NCI-H460 (cell line): ENCODE data around the gene KCNMB2. TPM values are rescaled to one million over a fixed set of nuclear protein-coding genes. Genes with fewer than 3 reads are reported as not detected.

Experiments used
- DNase-seq: peaks from one replicate; pipeline ENCODE4 v3.0.0-alpha.2; 2016; ENCODE audit warnings: low read depth; ENCODE audit errors: extremely low read depth
- total RNA-seq: library from RNA; depleted of rRNA; stranded (reverse); fragments of >200 nt; shearing (Covaris generic); gene quantifications from 2 replicates; pipeline ENCODE4 v1.2.3, GENCODE V29; 2014

The KCNMB2 gene
- total RNA-seq, 1 experiment from 2014 or later, result 0.50 TPM

DNA sequence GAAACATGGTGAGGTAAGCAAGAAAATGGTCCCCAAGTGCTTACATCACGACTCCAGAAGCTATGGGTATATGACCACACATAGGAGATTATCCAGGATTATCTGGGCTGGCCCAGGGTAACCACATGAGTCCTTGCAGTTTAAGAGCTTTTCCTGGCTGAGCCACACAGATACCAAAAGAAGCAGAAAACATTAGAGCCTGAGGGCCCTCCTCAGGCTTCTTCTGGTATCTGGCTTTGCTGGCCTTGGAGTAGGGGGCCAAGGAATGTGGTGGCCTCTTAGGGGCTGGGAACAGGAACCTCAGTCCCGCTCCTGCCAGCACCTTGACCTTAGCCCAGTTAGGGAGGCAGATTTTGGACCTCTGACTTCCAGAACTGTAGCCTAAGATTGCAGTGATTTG lies 259.1 kb downstream of the KCNMB2 start:
- DNase-seq, result no peak

DNA sequence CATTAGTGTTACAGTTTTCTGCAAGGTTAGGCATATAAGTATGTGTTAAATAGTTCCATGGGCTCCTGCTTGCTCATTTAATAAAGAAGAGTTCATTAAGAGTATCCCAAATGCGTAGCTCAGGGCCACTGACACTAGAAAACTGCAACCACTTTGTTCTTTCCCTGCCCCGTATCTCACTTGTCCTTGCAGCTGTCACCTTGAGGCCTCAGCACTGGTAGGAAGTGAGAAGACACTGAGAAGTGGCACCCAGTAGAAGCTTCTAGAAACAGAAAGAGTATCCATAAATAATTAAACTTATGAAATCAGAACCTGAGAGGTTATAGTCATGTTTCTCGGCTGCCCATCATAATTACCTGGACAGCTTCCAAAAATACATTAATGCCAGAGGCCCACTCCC lies 266.0 kb downstream of the KCNMB2 start:
- DNase-seq, result no peak

DNA sequence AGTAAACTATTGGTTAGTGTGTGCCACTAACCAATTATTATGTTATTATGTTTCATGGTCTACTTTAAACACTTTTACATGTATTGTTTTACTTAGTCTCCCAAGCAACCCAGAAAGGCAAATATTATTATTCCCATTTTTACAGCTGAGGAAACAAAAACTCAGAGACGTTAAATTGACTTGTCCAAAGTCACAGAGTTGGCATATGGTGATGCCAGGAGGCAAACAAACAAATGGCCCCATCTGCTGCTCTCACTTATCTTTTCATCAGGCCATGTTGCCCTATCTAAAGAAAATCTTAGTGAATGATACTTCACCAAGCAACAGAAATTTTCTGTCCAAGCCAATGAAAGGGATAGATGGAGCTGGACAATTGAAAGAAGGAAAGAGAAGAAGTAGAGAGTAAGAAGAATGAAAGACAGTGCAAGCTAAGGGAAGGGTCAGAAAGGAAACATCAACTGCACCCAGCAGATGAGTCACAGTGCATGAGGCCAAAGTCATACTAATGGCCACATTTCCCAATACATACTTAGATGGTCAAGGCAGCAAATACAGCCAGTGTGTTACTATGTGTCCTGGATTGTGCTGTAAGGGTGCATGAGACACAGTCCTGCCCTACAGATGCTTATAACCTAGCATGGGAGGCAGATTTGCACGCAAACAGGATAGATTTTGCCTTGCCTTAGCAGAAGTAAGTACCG lies 266.9 kb downstream of the KCNMB2 start:
- no peak for DNase-seq

DNA sequence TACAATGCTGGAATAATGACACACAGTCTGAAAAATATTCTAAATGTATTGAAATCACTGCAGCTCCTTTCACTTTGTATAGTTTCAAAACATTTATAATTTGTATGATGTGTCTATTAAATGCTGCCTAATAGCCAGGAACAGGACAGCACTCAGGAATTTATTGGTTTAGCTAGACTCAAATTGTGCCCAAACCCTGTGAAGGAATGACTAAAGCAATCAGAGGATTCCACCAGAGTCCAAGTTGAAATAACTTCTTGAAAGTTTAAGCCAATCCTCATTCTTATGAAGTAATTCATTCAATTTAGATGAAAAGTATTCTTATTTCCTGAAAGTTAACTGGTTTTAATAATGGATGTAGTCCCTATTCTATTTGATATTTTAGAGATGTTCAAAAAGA lies 268.4 kb downstream of the KCNMB2 start:
- DNase-seq, result no peak

DNA sequence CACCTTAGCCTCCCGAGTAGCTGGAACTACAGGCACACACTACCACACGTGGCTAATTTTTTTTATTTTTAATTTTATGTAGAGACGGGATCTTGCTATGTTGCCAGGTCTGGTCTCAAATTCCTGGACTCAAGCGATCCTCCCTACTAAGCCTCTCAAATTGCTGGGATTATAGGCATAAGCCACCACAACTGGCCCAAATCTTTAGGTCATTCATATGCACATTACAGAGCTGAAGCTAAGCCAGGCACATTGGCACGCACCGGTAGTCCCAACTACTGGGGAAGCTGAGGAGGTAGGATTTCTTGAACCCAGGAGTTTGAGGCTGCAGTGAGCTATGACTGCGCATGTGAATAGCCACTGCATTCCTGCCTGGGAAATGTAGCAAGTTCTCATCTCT lies 269.5 kb downstream of the KCNMB2 start:
- no peak for DNase-seq

DNA sequence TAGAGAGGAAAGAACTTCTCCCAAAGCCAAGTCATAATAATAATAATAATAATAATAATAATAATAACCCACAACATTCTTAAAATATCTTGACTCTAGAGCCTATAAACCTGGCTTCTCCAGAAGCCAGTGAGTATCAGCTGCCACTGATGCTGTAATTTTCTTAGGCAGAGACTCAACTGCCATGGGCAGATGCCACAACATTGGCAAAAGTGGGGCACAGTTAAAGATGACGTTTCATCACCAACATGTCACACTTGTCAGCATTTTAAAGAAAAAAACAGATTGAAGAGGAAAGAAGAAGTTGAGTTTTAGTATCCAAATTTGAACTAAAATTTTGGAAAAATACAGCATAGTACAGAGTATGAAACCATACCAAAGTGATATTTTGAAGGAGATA lies 270.4 kb downstream of the KCNMB2 start:
- DNase-seq, result no peak

DNA sequence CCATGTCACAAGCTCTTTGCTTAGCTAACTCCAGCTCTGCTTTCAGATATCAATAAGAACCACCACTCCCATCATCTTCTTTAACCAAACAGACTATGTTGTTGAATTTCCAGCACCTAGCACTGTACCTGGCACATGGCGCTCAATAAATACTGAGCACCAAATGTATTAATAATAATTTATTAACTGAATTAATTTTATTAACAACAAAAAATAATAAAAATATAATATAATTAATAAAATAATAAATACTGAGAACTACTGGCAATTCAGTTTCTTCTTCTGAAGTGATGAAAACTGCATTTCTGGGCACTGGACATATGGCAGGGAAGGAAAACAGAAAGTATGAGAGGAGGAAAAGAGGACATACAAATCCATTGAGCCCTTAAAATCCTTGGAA lies 271.5 kb downstream of the KCNMB2 start:
- DNase-seq, result no peak

DNA sequence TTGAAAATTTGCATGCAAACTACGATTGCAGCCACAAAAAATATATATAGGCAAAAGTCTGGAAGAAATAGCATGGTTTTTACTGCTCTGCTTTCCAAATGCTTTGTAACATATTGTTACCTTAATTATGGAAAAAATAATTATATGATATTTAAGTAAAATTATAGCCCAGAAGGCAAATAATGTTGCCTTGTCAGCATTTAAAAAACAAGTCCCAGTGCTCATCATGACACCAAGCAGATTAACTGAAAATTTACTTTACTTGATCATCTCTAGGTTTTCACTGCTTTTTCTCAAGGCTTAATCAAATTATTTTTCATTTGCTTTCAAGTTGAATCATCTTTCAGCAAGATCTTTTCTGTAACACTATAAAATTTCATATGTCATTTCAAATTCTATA lies 272.5 kb downstream of the KCNMB2 start:
- DNase-seq, result no peak

DNA sequence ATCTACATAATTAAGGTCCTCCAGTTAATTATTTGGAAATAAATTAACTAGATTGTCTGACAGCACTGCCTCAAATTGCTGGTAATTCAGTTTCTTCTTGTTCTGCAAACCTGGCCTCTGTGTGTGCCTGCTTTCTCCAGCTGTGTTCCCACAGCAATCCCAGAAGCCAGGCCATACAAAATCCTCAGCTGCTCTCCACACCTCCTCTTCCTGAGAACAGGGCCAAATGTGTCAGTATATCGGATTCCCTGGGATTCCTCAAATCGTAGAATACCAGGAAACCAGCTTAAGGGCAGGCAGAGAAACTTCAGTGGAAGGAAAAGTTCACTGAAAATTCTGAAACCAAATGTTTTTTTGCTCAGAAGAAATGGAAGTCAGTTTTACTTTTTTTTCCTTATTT lies 273.9 kb downstream of the KCNMB2 start:
- no peak for DNase-seq

DNA sequence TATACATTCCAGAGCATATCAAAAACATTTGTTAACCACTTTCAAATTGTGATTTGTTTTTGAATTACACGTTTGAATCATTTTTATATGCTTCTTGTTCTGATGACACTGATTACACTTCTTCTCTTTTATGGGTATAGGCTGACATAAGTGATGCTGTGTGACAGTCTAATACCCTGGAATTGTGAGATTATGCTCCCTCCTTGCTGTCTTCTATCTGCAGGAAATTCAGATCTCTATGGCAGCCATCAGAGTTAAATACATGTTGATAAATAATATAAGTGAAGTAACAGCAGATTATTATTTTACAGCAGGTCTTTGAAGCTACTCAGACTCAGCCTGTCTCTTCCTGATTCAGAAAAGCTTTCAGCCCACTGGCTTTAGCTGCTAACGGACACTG lies 286.5 kb downstream of the KCNMB2 start:
- DNase-seq, result no peak

DNA sequence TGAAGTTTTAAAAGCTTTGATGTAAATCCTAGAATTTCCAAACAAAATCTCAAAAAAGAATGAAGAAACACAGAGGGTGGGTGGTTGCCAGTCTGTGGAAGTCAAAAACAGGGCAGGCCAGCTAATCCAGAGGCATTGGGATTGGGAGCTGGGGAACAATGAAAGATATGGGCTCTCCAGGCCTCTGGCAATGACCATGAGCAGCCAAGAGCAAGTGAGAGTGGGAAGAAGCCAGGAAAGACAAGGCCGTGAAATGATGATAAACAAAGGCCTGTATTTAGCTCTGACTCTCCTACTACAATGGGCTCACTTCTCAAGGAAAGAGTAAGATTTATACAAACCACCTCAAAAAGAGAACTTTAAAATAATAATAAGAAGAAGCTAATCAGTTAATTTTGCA lies 286.9 kb downstream of the KCNMB2 start:
- no peak for DNase-seq

DNA sequence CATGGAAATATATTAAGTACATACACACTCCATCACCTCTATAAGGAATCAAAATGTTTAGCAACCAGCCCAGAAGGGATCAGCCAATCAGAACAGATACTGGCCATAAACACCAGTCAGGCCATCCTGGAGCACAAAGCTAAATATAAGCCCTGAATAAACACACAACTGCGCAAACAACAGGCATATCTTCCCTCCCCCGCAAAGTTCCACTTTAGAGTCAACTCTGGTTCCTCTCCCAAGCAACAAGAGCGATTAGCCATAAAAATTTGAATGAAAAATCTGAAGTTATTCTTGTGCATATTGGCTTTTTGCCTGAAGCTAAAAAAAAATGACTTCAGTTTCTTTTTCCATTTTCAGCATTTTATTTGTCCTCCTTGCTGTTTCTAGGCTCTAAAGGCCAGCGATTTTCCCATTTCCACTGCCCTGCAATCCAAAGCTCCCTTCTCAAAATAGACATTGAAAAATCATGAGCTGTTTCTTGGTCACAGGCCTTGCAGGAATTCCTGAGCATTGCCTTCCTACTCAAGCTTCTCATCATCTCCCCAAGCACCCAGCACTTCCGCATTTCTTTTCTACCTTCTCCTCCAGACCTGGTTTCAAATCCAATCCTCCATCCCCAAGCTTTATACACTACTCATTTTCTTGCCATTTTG lies 287.5 kb downstream of the KCNMB2 start:
- DNase-seq, result no peak

DNA sequence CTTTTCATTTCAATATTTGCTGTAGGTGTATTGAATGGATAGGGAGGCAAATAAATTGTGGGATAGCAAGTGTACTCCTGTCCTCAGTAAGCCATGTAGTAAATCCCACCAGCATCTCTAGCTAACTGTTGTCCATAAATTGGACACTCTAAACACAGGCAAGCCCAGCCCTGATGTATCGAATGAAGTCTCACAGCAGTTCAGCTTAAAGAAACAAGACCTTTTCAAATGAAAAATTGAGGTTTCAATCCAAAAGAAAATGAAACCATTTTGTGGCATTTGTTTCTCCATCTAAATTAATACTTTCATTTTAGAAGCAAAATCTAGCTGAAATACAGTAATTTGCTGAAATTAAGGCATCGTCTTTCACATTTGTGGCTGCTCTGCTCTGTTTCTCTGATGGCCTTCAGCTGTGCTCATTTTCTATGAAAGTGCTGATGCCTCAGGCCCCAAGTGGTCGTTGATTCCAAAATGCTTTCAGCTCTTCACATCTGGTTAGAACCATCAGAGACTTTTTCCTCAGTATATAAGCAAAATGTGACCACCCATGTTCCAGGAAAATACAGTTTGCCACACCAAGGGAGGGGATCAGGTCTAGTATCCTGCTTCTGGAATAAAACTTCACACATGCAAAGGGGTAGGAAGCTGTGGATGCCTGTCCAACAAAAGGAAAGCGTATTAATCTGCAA lies 290.3 kb downstream of the KCNMB2 start:
- no peak for DNase-seq

DNA sequence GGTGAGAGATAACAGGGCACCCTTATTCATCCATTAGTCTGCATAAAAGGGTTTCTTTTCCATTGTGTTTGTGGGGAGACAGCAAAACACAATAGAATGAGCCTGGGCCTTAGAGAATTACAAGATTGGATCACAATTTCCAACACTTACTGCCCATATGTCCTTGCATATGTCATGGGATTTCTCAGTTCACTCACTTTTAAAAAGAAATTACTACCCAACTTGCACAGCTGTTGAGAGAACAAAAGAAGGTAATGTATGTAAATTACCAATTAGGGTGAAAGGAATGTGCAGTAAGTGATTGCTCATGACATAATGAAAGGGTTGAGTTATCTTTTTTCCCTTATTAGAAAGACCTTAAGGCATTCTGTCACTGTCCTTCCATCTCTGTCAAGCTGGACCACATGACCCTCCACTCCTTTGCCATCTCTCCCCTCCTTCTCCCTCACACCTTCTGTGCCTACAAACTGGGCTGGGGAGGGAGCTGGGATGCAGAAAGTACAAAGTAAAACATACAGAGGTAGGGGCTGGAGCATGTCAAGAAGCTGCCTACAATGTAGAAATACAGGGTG lies 291.1 kb downstream of the KCNMB2 start:
- DNase-seq, result no peak

DNA sequence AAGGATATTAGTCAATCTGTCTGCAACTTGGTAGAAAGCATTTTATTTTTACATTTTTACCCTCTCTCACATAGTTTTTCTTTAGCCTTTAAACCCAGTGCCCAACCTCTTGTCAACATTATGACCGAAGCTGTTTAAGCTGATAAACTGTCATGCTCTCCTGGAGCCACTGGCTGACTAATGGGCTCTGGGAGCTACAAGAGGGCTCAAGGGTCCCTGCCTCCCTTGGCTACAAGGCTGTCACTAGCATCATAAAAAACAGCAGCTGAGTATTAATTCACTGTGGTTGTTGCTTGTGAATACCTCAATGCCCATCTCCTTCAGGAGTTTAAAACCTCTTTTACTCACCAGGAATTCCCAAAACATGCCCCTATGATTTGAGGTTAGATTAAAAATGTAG lies 297.5 kb downstream of the KCNMB2 start:
- no peak for DNase-seq

DNA sequence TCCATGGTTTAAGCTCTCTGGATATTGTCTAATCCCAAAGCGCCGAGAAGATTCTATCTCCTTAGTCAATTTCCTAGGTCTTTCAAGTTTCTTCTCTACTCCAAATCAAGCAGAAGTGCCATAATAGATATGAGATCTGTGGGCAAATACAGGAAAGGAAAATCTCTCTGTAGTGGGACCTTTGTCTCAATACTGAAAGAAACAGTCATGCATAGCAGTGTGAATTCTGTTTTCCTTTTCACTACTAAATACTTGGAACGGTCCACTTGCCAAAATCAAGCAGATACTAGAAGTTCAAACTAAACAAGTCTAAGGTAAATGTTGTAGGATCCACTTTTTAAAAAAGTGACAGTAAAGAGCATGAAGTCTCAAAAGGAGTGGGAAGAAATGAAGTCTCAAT lies 298.8 kb downstream of the KCNMB2 start:
- DNase-seq, result no peak

DNA sequence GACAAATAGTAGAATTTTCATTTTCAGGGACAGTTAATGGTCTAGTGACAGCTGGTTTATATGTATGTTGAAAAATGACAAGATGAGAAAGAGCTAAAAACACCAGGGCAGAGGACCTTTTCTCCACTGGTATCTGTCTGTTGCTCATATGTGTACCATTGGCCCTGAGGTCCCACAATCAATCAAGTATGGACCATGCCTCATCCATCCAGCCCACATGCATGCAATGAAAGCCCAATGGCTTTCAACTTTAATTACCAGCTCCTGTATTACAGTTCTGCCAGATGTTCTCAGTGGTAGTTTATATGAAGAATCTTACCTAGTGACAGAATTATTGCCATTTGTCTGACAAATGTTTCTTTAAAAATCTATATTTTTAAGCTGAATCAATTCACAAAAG lies 301.3 kb downstream of the KCNMB2 start:
- DNase-seq, result no peak

DNA sequence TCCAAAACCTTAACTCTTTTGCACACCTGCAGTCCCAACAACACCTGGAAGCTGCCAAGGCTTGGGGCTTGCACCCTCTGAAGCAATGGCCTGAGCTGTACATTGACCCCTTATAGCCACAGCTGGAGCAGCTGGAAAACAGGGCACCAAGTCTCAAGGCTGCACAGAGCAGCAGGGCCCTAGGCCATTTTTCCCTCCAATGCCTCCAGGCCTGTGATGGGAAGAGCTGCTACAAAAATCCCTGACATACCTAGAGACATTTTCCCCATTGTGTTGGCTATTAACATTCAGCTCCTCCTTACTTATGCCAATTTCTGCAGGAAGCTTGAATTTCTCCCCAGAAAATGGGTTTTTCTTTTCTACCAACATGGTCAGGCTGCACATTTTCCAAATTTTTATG lies 304.4 kb downstream of the KCNMB2 start:
- DNase-seq, result no peak

DNA sequence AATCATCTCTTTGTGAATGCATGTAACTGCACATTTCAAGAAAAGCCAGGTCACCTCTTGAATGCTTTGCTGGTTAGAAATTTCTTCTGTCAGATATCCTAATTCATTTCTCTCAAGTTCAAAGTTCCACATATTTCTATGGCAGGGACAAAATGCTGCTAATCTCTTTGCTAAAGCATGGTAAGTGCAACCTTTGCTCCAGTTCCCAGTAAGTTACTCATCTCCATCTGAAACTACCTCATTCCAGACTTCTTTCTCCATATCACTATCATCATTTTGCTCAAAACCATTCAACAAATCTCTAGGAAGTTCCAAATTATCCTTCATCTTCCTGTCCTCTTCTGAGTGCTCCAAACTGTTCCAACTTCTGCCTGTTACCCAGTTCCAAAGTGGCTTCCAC lies 304.8 kb downstream of the KCNMB2 start:
- no peak for DNase-seq

DNA sequence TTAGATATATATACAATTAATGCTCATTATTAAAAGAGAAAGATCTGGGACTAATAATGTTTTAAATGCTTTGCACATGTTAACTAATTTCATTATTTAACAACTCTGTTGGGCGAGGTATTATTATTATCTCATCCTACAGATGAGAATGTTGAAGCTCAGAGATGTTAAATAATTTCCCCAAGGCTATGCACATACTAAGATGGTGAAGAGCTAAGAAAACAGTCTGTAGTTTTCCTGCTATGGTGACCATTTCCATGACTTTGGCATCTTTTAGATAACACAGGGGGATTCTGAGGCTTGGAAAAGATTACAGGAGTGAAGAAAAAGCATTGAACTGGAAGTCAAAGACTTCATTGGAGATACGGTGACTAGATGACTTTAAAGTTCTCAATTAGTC lies 308.7 kb downstream of the KCNMB2 start:
- no peak for DNase-seq

DNA sequence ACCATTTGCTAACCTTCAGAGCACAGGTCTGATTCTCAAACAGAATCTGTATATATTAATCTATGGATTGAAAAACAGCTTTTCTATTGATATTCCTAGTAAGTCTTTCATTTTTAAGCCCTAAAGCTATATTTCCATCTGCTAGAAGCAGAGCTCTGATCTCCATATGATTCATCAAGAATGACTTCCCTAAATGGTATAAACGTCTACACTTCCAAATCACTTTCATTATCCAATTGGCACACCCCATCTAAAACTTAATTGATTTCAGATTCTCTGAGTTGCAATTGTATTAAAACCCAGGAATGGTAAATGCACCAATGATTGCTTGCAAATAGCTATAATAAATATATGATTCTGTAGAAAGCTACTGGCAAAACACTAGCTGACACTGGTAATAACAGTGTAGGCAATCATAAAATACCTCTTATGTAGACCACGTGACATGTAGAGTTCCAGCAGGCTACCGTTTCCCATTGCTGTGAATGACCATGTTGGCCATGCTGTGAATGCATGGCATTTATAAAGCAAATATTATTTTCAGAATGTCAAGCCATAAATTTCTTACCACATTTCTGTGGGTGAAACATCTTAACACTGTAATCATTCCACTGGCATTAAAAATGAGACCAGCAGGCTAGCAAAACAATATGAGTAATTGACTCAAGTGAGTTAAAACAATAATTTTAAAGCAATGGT lies 309.3 kb downstream of the KCNMB2 start:
- DNase-seq, result no peak
